Ovary (tissue), 3 donors: ENCODE results near the gene SEZ6.

ENCODE experiments used
- CTCF ChIP-seq, 3 donors: fragments of 450-650 bp in 2 of 3; fragments of 200-600 bp in 1 of 3; IDR thresholded peaks; one replicate each; pipeline versions ENCODE4 v1.5.1 to v1.8.0; 2016 to 2022; ENCODE audit warnings: antibody characterized with exemption in 3 of 3, mild to moderate bottlenecking in 1 of 3
- EP300 ChIP-seq: sonication (generic); formaldehyde crosslinking; IDR thresholded peaks from one replicate; pipeline ENCODE4 v1.6.1; 2017; ENCODE audit warnings: antibody characterized with exemption
- POLR2A ChIP-seq: fragments of 450-650 bp; IDR thresholded peaks from one replicate; pipeline ENCODE4 v1.6.1; 2017; ENCODE audit warnings: antibody characterized with exemption, mild to moderate bottlenecking, moderate library complexity
- donor health status: DM: no; HTN: no; CAD: no.

DNA sequence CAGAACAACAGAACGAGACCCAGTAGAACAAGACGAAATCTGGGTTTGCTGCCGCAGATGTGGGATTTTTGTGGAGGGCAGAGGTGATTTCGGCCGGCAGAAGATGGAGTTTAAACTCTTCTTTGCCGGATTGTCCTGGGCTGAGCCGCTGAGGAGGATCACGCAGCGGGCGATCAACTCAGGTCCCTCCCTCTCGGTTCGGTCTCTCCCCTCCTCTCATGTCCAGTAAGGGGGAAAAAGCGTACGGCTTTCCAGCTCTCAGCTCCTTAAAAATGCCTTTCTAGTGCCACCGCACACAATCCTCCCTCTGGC is 57.0 kb downstream of the SEZ6 start:
- TF ChIP-seq CTCF (IDR thresholded peaks at IDR 0.05) (no peak), POLR2A (no peak), EP300 (no peak)
